GM12891 (cell line): Measurements from ENCODE around the gene CCDC6.
"Not testable (repeated sequence)": the region's sequence is repeated elsewhere in the genome, so short reads cannot be mapped to it uniquely, and the experiment has no call there.

Experiments
- POLR2A ChIP-seq: IDR thresholded peaks from 2 replicates; pipeline ENCODE4 v1.6.1; 2011; ENCODE audit warnings: low read depth, low read length, control low read depth
- POLR2AphosphoS5 ChIP-seq: IDR thresholded peaks from 2 replicates; pipeline ENCODE4 v1.6.1; 2011; ENCODE audit warnings: low read depth, low read length, control low read depth
- POU2F2 ChIP-seq: IDR thresholded peaks from 2 replicates; pipeline ENCODE4 v1.6.1; 2011; ENCODE audit warnings: low read depth, mild to moderate bottlenecking, control low read depth, low read length, moderate library complexity
- SPI1 ChIP-seq: IDR thresholded peaks from 2 replicates; pipeline ENCODE4 v1.6.1; 2011; ENCODE audit warnings: low read depth, low read length, control low read depth
- TAF1 ChIP-seq: IDR thresholded peaks from 2 replicates; pipeline ENCODE4 v1.6.1; 2011; ENCODE audit warnings: low read depth, low read length, control low read depth

DNA sequence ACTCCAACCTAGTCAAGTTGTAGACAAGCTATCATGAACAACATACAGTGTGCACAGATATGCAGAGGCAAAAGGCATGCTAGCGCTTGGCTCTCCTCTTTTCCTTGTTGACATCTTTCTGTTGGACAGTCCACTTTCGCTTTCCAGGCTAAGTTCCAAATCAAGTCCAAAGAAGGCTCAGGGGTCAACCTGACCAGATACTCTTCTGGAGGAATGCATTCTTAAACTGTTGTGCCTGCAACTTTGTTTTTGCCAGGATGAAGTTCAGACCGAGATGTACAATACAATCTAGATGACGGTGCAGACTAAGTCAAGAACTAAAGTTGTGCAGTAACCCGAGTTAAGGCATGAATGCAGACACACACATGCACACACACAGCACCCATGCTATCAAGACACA, 117.4 kb downstream of the CCDC6 start:
- not testable (repeated sequence) for TF ChIP-seq POLR2AphosphoS5, POU2F2, POLR2A, SPI1, TAF1
